ENCODE results near the gene PIGU.

The PIGU gene

GRCh38 chr20:34575271-34575670, 101.6 kb downstream of the PIGU start:
- DNase-seq: no peak

GRCh38 chr20:34574861-34575260, 102.0 kb downstream of the PIGU start:
- DNase-seq: no peak

- no peak for DNase-seq
These were observed 102.5 kb downstream of the PIGU start for GRCh38 chr20:34574426-34574825.

DNA sequence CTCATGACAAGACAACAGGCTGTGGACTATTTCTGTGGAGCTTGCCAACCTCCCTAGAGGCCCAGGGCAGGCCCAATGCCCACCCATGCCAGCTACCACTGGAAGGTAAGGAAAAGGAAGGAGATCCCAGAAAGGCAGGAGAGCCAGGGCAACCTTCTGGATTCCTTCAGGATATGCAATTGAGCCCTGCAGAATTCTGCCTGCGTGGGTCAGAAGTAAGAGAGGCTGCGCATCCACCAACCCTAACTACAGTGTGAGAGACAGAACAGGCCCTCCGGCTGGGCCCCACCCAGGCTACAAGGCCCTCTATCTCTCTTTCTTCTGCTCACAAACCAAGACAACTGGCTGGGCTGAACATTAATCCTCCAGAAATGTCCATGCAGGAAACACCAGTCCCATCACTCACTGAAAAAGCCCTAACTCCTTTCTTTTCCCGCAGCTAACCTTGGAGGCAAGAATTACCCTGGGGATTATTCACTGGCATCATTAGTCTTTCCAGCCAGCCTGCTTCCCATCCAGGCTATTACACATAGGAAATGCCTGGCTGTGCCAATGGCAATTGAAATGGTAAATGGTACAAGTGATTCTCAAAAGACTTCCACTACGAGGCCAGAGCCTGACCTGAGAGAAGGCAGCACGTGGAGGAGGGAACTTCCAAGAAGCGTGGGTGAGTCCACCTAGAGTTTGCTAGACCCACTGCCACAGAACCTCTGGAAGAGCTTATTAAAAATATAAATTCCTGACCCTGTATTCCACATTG, 103.2 kb downstream of the PIGU start:
- no peak for DNase-seq

- no peak for DNase-seq
These were observed 105.1 kb downstream of the PIGU start for GRCh38 chr20:34571753-34572152.

- DNase-seq: no peak
These were observed 106.0 kb downstream of the PIGU start for GRCh38 chr20:34570859-34571306.

DNA sequence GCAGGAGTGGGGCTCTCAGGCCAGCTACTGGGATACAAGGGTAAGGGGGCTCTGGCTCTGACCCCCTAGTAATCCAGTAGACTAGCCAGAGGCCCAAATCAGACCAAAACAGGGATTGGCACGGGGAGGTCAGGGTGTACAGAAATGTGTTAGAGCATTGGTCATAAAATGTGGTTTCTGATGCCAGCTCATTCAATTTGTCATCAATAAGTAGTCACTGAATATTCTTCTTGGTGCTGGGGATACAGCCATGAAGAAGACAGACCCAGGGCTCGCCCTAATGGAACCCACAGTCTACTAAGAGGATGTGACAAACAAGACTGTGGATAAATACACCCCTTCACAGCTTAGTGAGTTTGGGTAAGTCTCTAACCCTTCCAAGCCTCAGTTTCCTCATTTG, 107.3 kb downstream of the PIGU start:
- DNase-seq: no peak

DNA sequence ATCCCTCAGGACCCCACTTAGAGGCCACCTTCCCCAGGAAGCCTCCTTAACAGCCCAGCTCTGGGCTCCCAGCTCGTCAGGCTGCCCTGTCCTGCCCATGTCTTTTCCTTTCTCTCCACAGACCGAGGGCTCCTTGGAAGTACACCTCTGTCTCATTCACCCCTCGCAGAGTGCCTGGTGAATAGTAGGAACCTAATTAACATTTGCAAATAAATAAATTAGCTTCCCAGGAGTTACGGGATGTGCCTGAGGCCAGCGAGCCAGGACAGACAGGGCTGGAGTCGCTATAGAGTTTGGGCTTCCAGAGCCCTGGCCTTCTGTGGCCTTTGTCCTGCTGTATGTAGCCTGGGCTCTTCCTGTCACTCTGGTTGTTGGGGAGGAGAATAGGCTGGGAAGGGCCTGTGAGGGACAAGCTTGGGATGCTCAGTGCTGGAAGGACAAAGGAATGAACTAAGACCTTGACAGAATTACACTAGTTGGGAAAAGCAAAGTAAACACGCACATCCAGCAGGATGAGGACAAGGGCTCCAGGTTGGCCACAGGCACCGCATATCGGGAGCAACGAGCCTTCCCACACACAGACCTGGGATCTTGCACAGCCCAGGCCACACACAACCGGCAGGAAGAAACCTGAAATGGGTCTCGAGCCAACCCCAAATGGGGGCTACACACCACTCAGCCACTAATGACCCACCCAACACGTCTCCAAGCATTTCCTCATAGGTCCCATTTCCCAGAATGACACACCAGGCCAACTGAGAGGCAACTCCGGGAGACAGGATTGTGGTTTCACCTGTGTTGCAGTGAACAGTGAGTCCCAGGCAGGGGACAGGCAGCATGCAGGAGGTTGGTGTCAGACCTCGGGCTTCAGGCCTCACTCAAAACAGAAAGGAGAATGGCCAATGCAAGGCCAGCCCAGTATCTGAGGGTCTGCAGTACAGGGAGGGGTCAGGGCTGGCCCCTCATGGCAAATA, 108.7 kb downstream of the PIGU start:
- no peak for DNase-seq

DNA sequence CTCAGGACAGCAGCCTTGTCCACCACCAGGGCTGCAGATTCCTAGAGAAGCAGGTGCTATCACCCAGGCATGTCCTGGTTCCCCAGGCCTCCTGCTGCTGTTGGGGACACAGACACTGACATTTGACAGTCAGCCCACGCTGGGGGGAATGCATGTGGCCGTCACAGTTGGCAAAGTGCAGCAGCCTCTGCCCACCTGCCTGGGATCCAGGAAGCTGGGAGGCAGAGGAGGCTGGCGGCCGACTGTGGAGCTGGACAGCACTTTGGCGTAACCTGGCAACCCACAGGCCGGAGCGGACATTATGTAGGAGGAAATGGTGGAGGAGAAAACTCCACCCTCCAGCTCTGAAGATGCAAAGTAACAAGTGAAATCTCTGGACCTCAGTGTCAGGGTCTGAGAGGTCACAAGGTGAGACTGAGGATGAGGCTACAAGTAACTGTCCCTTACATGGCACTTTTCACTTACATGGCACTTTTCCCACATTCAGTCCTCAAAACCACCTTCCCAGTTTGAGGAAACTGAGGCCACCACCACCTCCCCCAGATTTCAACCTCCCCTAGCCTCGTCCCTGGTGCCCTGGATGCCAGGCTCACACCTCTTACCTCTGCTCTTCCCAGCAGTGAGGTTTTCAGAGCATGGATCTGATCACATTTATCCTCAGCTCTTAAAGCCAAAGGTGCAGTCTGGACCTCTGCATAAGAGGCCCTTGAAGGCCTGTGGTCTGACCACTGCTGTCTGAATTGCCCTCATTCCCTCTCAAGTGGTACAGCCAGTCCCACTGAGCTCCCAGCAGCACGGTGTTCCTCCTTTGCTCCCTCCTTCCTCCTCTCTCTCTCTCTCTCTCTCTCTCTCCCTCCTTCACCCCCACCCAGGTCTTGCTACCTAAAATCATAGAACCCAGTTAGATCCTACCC, 109.7 kb downstream of the PIGU start:
- no peak for DNase-seq

- DNase-seq: no peak
These were observed 112.1 kb downstream of the PIGU start for GRCh38 chr20:34564833-34565232.

GRCh38 chr20:34562641-34563040, 114.3 kb downstream of the PIGU start:
- DNase-seq: no peak

DNA sequence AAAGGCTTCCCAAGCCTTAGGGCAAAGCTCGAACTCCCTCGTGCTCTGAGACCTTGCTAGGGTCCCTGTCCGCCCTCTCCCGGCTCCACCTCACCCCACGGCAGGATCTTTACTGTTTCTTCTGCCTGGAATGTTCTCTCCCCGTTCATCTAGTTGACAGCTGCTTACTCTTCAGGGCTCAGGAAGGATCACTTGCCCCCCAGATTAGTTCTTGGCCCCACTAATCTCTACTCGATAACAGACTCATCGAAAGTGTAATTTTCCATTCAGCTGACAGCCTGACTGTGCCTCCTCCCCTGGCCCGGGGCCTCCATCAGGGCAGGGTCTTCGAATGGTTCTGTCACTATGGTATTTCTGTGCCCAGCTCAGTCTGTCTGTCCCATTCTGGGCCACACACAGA, 115.2 kb downstream of the PIGU start:
- DNase-seq: no peak

GRCh38 chr20:34560614-34561013, 116.3 kb downstream of the PIGU start:
- DNase-seq: no peak

- DNase-seq: no peak
These were observed 116.8 kb downstream of the PIGU start for GRCh38 chr20:34560141-34560523.

- DNase-seq: no peak
These were observed 117.4 kb downstream of the PIGU start for GRCh38 chr20:34559311-34560140.

- DNase-seq: no peak
These were observed 118.3 kb downstream of the PIGU start, which contains the start of gene MAP1LC3A for GRCh38 chr20:34558320-34559218. MAP1LC3A (plus strand) TSS chr20:34558718; CDS start chr20:34558869, 151 bp downstream.

- no peak for DNase-seq
These were observed 119.0 kb downstream of the PIGU start for GRCh38 chr20:34557936-34558319.

DNA sequence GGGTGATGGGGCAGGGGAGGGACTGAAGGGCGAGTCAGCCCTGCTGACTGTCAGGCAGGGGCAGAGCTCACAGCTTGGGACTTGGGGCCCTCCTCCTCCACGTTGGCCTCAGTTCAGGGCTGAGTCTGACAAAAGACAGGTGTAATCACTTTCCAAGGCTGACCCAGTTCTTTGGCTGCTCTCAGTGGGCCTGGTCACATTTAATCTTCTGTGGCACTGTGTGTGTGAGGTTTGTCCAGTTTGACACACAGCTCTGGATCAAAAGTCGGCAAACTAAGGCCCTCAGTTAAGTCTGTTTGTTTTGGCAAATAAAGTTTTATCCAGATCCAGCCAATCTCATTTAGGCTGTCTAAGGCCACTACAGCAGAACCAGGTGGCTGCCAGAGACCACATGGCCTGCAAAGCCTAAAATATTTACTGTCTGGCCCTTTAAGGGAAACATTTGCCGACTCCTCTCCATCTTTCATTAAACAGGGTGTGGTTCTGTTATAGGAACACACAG, 123.5 kb downstream of the PIGU start:
- no peak for DNase-seq

DNA sequence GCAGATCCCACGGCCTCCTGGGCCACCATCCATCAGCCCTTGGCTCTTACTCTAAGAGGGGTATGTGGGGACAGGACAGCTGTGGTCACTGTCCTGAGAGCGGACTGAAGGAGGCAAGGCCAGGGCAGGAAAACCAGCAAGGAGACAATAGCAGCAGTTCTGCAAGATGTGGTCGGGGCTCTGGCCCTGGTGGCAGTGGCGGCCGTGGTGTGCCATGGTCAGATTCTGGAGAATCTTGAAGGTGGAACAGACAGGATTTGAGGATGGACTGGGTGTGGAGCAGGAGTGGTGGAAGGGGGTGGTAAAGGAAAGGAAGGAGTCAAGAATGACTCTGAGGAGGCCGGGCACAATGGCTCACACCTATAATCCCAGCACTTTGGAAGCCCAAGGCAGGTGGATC, 124.3 kb downstream of the PIGU start:
- DNase-seq: no peak

DNA sequence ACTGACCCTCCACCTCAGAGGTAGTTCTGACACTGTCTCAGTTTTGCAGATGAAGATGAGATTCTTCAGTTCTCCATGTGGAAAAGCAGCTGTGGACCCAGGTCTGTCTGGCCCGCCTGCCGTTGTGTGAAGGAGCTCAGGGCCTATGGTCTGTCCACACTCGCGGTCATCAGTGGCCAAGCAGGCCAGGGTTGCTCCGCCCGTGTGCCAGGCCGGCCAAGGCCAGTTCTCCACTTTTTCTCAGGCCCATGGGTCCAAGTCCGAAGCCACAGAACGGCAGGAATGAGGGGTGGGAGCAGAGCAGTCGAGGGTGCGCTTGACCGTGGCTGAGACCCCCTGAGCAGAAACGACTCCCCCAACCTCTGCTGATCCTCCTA, 127.0 kb downstream of the PIGU start:
- DNase-seq: no peak

Measured in NCI-H446 (cell line).